Activated CD4-positive, alpha-beta memory T cell treated with anti-CD3 and anti-CD28 coated beads for 36 hours (primary cell): ENCODE data around the gene KRTAP17-1. TPM values are rescaled to one million over a fixed set of nuclear protein-coding genes. Genes with fewer than 3 reads are reported as not detected.

Source experiments
- CTCF ChIA-PET: fragments of 350-600 bp; sonication (Branson Sonifier 250); formaldehyde crosslinking; loops from one replicate; lab custom pipeline; 2021; ENCODE audit warnings: antibody characterized with exemption, inconsistent platforms; lab: Charles Lee
- POLR2A ChIA-PET: fragments of 350-600 bp; sonication (Branson Sonifier 250); formaldehyde crosslinking; loops from one replicate; lab custom pipeline; 2021; ENCODE audit warnings: antibody characterized with exemption; lab: Charles Lee
- DNase-seq: peaks from one replicate; pipeline ENCODE4 v3.0.0-alpha.2; 2020
- H3K27ac Mint-ChIP-seq: one replicate; pipeline ENCODE4 v1.8.0; 2021; ENCODE audit warnings: mixed read lengths
- H3K27me3 Mint-ChIP-seq: one replicate; pipeline ENCODE4 v1.8.0; 2021; ENCODE audit warnings: mixed read lengths
- H3K36me3 Mint-ChIP-seq: one replicate; pipeline ENCODE4 v1.8.0; 2021; ENCODE audit warnings: mixed read lengths
- H3K4me1 Mint-ChIP-seq: one replicate; pipeline ENCODE4 v1.8.0; 2021; ENCODE audit warnings: low read depth, mixed read lengths
- H3K4me3 Mint-ChIP-seq: one replicate; pipeline ENCODE4 v1.8.0; 2021; ENCODE audit warnings: mild to moderate bottlenecking, mixed read lengths
- H3K9me3 Mint-ChIP-seq: one replicate; pipeline ENCODE4 v1.8.0; 2021; ENCODE audit warnings: mixed read lengths
- intact Hi-C: fragments of 100-400 bp; cut with micrococcal nuclease; formaldehyde crosslinking; loops from one replicate; pipeline ENCODE4 v1.15.1; 2023
- total RNA-seq, 2 experiments: library from RNA; stranded (reverse); gene quantifications; one replicate each; pipeline ENCODE4 v1.2.3, GENCODE V29; 2021

KRTAP17-1 gene
- total RNA-seq, 2 experiments from 2014 or later = not detected

- H3K9me3 Mint-ChIP-seq = peaks cover 13% of the 10 kb centered on the region
- intact Hi-C loops = loop anchor here (1.0 to 5.0 kb wide), 2 partner anchors 62 to 326 kb away; no protein-coding TSS in a partner anchor
- ChIA-PET CTCF (interaction anchor here (1.1 to 2.8 kb wide), 4 partner anchors 12 to 308 kb away, joined by 3 to 10 read pairs (median 4); no protein-coding TSS in a partner anchor), POLR2A (interaction anchor here (1.5 to 1.8 kb wide), 2 partner anchors 63 to 325 kb away, joined by 4 to 6 read pairs; no protein-coding TSS in a partner anchor)
- H3K4me3 Mint-ChIP-seq = peak overlapping the region; percentile 21
- H3K27ac Mint-ChIP-seq = peak overlapping the region; percentile 68
- H3K4me1 Mint-ChIP-seq = peaks cover 62% of the 10 kb centered on the region
- peak; percentile 75 for DNase-seq
- H3K36me3 Mint-ChIP-seq = peaks cover 12% of the 10 kb centered on the region
- peaks cover 1% of the 10 kb centered on the region for H3K27me3 Mint-ChIP-seq
Measured at GRCh38 chr17:41340934-41341861, 25.7 kb upstream of the KRTAP17-1 start.

DNA sequence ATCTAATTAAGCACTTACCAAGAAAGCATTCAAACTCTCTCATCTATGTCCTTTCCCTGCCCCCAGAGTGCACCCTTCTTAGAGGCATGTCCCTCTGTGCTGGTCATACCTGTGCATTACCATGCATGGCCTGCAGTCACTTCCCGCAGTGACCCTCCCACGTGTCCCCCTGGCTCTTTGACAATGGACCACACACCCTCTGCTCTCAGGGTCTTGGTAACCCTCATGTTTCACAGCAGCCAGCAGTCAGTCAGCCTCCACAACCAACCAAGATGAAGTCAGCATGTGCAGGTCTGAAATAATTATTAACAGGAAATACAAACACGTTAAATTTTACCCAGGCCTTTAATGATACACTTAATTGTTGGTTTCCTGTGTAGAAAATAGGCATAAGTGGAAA is 25.0 kb upstream of the KRTAP17-1 start:
- ChIA-PET CTCF (interaction anchor here (1.3 to 2.8 kb wide), 3 partner anchors 11 to 209 kb away, joined by 3 to 10 read pairs (median 6); no protein-coding TSS in a partner anchor), POLR2A (interaction anchor here (1.5 to 1.8 kb wide), 2 partner anchors 64 to 326 kb away, joined by 4 to 6 read pairs; no protein-coding TSS in a partner anchor)
- intact Hi-C loops = loop anchor here (5.0 kb wide), 1 partner anchor 327 kb away; no protein-coding TSS in a partner anchor
- peaks cover 69% of the 10 kb centered on the region for H3K4me1 Mint-ChIP-seq
- H3K9me3 Mint-ChIP-seq = peaks cover 13% of the 10 kb centered on the region
- no peak for DNase-seq
- H3K4me3 Mint-ChIP-seq = no peak overlapping the region
- no peak overlapping the region for H3K27ac Mint-ChIP-seq
- peaks cover 12% of the 10 kb centered on the region for H3K36me3 Mint-ChIP-seq
- H3K27me3 Mint-ChIP-seq = peaks cover 1% of the 10 kb centered on the region

DNA sequence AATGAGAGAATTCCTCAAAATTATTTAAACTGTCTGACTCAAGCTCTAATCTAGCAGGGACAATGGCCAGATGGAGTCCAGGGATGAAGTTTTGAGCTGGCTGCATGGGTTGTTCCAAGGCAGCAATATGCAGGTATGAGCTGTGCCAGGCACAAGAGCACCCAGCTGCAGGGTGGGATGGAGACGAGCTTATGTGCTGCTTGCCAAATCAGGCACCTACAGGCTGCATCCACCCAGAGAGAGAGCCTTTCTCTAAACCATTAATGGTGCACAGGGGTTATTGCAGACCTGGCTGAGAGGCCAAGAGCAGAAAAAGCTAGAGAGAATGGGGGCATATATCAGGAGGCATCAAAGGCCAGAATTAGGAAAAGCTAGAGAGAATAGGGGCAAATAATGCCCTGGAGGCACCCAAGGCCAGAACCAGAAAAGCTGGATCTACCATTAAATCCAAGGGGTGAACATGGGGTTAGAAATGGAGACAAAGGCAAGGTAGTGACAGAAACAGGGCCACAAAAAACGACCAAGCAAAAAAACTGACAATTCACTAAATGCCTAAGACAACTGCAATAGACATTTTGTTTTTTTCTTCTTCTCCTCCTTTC is 24.2 kb upstream of the KRTAP17-1 start:
- H3K4me1 Mint-ChIP-seq = peaks cover 78% of the 10 kb centered on the region
- intact Hi-C loops = loop anchor here (2.0 to 5.0 kb wide), 4 partner anchors 31 to 422 kb away; partner anchors contain the start of gene KRTAP16-1
- H3K27me3 Mint-ChIP-seq = peaks cover 1% of the 10 kb centered on the region
- ChIA-PET POLR2A (no interaction called here), CTCF (interaction anchor here (0.8 to 2.8 kb wide), 3 partner anchors 64 to 309 kb away, joined by 4 to 10 read pairs (median 6); no protein-coding TSS in a partner anchor)
- peaks cover 12% of the 10 kb centered on the region for H3K36me3 Mint-ChIP-seq
- no peak overlapping the region for H3K4me3 Mint-ChIP-seq
- H3K9me3 Mint-ChIP-seq = peaks cover 13% of the 10 kb centered on the region
- no peak for DNase-seq
- H3K27ac Mint-ChIP-seq = peak overlapping the region; percentile 68

DNA sequence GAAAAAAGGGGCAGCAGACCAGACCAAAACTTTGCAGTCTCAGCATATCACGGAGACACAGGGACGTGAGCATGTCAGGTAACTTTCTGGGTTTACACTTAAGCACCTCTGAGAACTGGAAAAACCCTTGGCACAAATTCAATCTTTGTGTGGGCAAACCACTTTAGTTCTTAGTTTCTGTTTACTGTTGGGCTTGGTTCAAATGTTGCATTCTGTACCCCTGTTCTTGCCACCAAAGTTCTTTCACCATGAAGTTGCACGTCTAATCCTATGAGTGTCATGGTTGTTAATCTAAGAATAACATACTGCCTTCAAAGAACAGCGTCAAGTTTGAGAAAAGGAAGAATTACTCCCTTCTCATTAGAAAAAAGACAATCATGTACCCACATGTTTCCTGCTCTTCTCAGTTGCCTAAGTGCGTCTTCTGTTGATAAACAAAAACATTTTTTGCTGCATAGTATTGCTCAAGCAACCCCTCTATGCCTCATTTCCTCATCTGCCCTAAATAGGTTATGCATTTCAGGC is 23.5 kb upstream of the KRTAP17-1 start:
- H3K27ac Mint-ChIP-seq = peak overlapping the region; percentile 68
- H3K4me3 Mint-ChIP-seq = no peak overlapping the region
- peaks cover 1% of the 10 kb centered on the region for H3K27me3 Mint-ChIP-seq
- H3K36me3 Mint-ChIP-seq = peaks cover 12% of the 10 kb centered on the region
- POLR2A ChIA-PET = no interaction called here
- H3K4me1 Mint-ChIP-seq = peaks cover 80% of the 10 kb centered on the region
- H3K9me3 Mint-ChIP-seq = peaks cover 13% of the 10 kb centered on the region
- CTCF ChIA-PET = interaction anchor here (2.8 kb wide), 1 partner anchor 65 kb away, joined by 10 read pairs; no protein-coding TSS in a partner anchor
- intact Hi-C loops = loop anchor here (2.0 to 5.0 kb wide), 3 partner anchors 30 to 422 kb away; partner anchors contain the start of gene KRTAP16-1
- DNase-seq = peak; percentile 43

- DNase-seq = no peak
- H3K36me3 Mint-ChIP-seq = no peaks in the 10 kb centered on the region
- H3K9me3 Mint-ChIP-seq = no peaks in the 10 kb centered on the region
- intact Hi-C loops = loop anchor here (5.0 kb wide), 2 partner anchors 162 to 418 kb away; no protein-coding TSS in a partner anchor
- H3K27ac Mint-ChIP-seq = no peak overlapping the region
- ChIA-PET CTCF (no interaction called here), POLR2A (no interaction called here)
- peaks cover 63% of the 10 kb centered on the region for H3K4me1 Mint-ChIP-seq
- H3K27me3 Mint-ChIP-seq = no peaks in the 10 kb centered on the region
- no peak overlapping the region for H3K4me3 Mint-ChIP-seq
Measured at GRCh38 chr17:41335747-41336146, 20.2 kb upstream of the KRTAP17-1 start.

- intact Hi-C loops = loop anchor here (5.0 kb wide), 2 partner anchors 163 to 417 kb away; no protein-coding TSS in a partner anchor
- Mint-ChIP-seq H3K4me3 (no peak overlapping the region), H3K27me3 (no peaks in the 10 kb centered on the region), H3K9me3 (no peaks in the 10 kb centered on the region), H3K4me1 (peaks cover 52% of the 10 kb centered on the region), H3K36me3 (no peaks in the 10 kb centered on the region), H3K27ac (no peak overlapping the region)
- POLR2A ChIA-PET = no interaction called here
- CTCF ChIA-PET = interaction anchor here (1.3 to 2.1 kb wide), 3 partner anchors 13 to 314 kb away, joined by 3 to 6 read pairs (median 4); no protein-coding TSS in a partner anchor
- no peak for DNase-seq
Measured at GRCh38 chr17:41334385-41335305, 19.1 kb upstream of the KRTAP17-1 start.

- no peak for DNase-seq
- Mint-ChIP-seq H3K27ac (no peak overlapping the region), H3K4me3 (no peak overlapping the region), H3K27me3 (no peaks in the 10 kb centered on the region), H3K4me1 (peaks cover 46% of the 10 kb centered on the region), H3K9me3 (no peaks in the 10 kb centered on the region), H3K36me3 (no peaks in the 10 kb centered on the region)
- ChIA-PET CTCF (interaction anchor here (0.6 to 2.1 kb wide), 4 partner anchors 12 to 477 kb away, joined by 3 to 6 read pairs (median 4); no protein-coding TSS in a partner anchor), POLR2A (no interaction called here)
- intact Hi-C loops = no loop called here
Measured at GRCh38 chr17:41333836-41334235, 18.3 kb upstream of the KRTAP17-1 start.

DNA sequence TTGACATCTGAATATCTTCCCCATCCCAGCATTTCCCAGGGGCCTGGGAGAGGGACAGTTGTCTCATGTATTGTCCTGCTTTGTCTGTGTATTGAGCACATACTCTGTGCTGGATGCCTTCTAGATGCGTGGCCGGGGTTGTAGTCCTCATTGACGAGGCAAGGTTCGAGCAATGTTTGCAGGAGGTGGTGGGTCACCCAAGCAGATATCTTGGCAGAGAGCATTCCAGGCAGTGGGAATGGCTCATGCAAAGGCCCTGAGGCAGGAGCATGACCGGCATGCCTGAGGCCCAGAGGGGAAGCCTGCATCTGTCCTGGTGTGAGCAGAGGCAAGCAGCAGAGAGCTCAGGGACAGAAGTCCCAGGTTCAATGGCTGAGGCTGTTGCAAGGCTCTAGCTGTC is 17.6 kb upstream of the KRTAP17-1 start:
- intact Hi-C loops = no loop called here
- peaks cover 44% of the 10 kb centered on the region for H3K4me1 Mint-ChIP-seq
- POLR2A ChIA-PET = no interaction called here
- no peak overlapping the region for H3K27ac Mint-ChIP-seq
- no peak overlapping the region for H3K4me3 Mint-ChIP-seq
- no peaks in the 10 kb centered on the region for H3K9me3 Mint-ChIP-seq
- H3K27me3 Mint-ChIP-seq = no peaks in the 10 kb centered on the region
- DNase-seq = no peak
- CTCF ChIA-PET = interaction anchor here (0.6 to 2.1 kb wide), 2 partner anchors 11 to 476 kb away, joined by 3 to 6 read pairs; no protein-coding TSS in a partner anchor
- no peaks in the 10 kb centered on the region for H3K36me3 Mint-ChIP-seq

- intact Hi-C loops = no loop called here
- no peak overlapping the region for H3K27ac Mint-ChIP-seq
- POLR2A ChIA-PET = no interaction called here
Measured at GRCh38 chr17:41332239-41332638, 16.7 kb upstream of the KRTAP17-1 start.

DNA sequence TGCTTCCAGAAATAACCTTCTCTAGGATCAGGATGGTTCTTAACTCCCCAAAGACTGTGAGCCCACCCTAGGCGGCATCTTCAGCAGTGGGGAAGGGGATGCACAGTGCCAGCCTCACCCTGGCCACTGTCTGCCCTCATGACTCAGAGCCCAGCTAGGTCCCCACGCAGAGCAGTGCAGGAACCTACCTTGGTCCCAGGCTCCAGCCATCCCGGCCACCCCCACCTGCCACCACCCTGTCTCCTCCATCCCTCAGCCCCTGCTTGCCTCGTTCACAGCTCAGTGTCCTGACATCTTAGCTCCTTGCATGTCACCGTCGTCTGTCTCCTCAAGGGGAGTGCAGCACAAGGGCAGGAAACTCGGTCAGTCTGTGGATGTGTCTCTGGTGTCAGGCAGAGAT is 16.1 kb upstream of the KRTAP17-1 start:
- intact Hi-C loops = no loop called here
- ChIA-PET POLR2A (no interaction called here), CTCF (interaction anchor here (1.3 to 2.5 kb wide), 2 partner anchors 9 to 217 kb away, joined by 4 to 15 read pairs; no protein-coding TSS in a partner anchor)
- H3K4me3 Mint-ChIP-seq = no peak overlapping the region
- no peak overlapping the region for H3K27ac Mint-ChIP-seq
- no peaks in the 10 kb centered on the region for H3K9me3 Mint-ChIP-seq
- H3K4me1 Mint-ChIP-seq = peaks cover 51% of the 10 kb centered on the region
- DNase-seq = no peak
- H3K36me3 Mint-ChIP-seq = no peaks in the 10 kb centered on the region
- no peaks in the 10 kb centered on the region for H3K27me3 Mint-ChIP-seq

More at GRCh38 chr17:41332239-41332638, 16.7 kb upstream of the KRTAP17-1 start:
- no peak for DNase-seq
- H3K4me3 Mint-ChIP-seq = no peak overlapping the region
- CTCF ChIA-PET = interaction anchor here (1.3 to 2.5 kb wide), 2 partner anchors 10 to 217 kb away, joined by 4 to 15 read pairs; no protein-coding TSS in a partner anchor
- H3K36me3 Mint-ChIP-seq = no peaks in the 10 kb centered on the region
- no peaks in the 10 kb centered on the region for H3K9me3 Mint-ChIP-seq
- H3K4me1 Mint-ChIP-seq = peaks cover 44% of the 10 kb centered on the region
- H3K27me3 Mint-ChIP-seq = no peaks in the 10 kb centered on the region
